Ishikawa (cell line): ENCODE results near the gene RBBP7.
A peak's percentile ranks its signal among the peaks of the same experiment; 100 is the strongest.

Experiments
- CEBPB ChIP-seq: IDR thresholded peaks from 2 replicates; pipeline ENCODE4 v1.6.1; 2012
- CREB1 ChIP-seq: IDR thresholded peaks from 2 replicates; pipeline ENCODE4 v1.6.1; 2012; ENCODE audit warnings: low read depth
- EGR1 ChIP-seq: IDR thresholded peaks from 2 replicates; pipeline ENCODE4 v1.6.1; 2012
- EP300 ChIP-seq: IDR thresholded peaks from 2 replicates; pipeline ENCODE4 v1.6.1; 2012; ENCODE audit warnings: borderline replicate concordance
- FOXM1 ChIP-seq: IDR thresholded peaks from 2 replicates; pipeline ENCODE4 v1.6.1; 2012; ENCODE audit warnings: low read depth, borderline replicate concordance
- MAX ChIP-seq: IDR thresholded peaks from 2 replicates; pipeline ENCODE4 v1.6.1; 2012
- NFIC ChIP-seq: IDR thresholded peaks from 2 replicates; pipeline ENCODE4 v1.6.1; 2012
- RAD21 ChIP-seq: IDR thresholded peaks from 2 replicates; pipeline ENCODE4 v1.6.1; 2012; ENCODE audit warnings: low read depth
- REST ChIP-seq: IDR thresholded peaks from 2 replicates; pipeline ENCODE4 v1.6.1; 2012; ENCODE audit warnings: low read depth, mild to moderate bottlenecking
- TAF1 ChIP-seq: IDR thresholded peaks from 2 replicates; pipeline ENCODE4 v1.6.1; 2012; ENCODE audit warnings: low read depth, mild to moderate bottlenecking
- TCF12 ChIP-seq: IDR thresholded peaks from 2 replicates; pipeline ENCODE4 v1.6.1; 2012; ENCODE audit warnings: low read depth
- TEAD4 ChIP-seq: IDR thresholded peaks from 2 replicates; pipeline ENCODE4 v1.6.1; 2012
- USF1 ChIP-seq: IDR thresholded peaks from 2 replicates; pipeline ENCODE4 v1.6.1; 2012
- YY1 ChIP-seq: IDR thresholded peaks from 2 replicates; pipeline ENCODE4 v1.6.1; 2012; ENCODE audit warnings: low read depth
- ZBTB7A ChIP-seq: IDR thresholded peaks from 2 replicates; pipeline ENCODE4 v1.6.1; 2012; ENCODE audit warnings: low read depth

Gene RBBP7

GRCh38 chrX:16910376-16910775 is 40.2 kb upstream of the RBBP7 start:
- TF ChIP-seq TAF1, result no peak
- no peak for TF ChIP-seq MAX
- no peak for TF ChIP-seq RAD21
- no peak for TF ChIP-seq YY1
- no peak for TF ChIP-seq ZBTB7A
- no peak for TF ChIP-seq FOXM1
- TF ChIP-seq CREB1, result no peak
- TF ChIP-seq CEBPB, result no peak
- TF ChIP-seq EP300, result no peak
- TF ChIP-seq TEAD4, result no peak
- no peak for TF ChIP-seq TCF12
- no peak for TF ChIP-seq NFIC
- no peak for TF ChIP-seq REST
- TF ChIP-seq EGR1, result no peak
- TF ChIP-seq USF1, result no peak

- TF ChIP-seq TCF12 (no peak), USF1 (no peak), EGR1 (no peak), MAX (no peak), CEBPB (no peak), FOXM1 (no peak), CREB1 (no peak), TAF1 (no peak), TEAD4 (no peak), RAD21 (no peak), YY1 (no peak), NFIC (no peak), ZBTB7A (no peak), REST (no peak), EP300 (no peak)
Measured at GRCh38 chrX:16903274-16904022, 33.3 kb upstream of the RBBP7 start.

GRCh38 chrX:16897445-16897844 is 27.3 kb upstream of the RBBP7 start:
- TF ChIP-seq RAD21 (no peak), MAX (no peak; the same call in none of the 2 replicates), TAF1 (no peak), CEBPB (no peak), YY1 (no peak), EP300 (peak; percentile 79), NFIC (peak; percentile 78), USF1 (peak; percentile 21; the same call in 1 of the 2 replicates), TCF12 (peak; percentile 90), FOXM1 (no peak)

- TF ChIP-seq CEBPB (no peak), MAX (no peak), CREB1 (no peak), ZBTB7A (no peak), TAF1 (no peak), TCF12 (no peak), TEAD4 (no peak), RAD21 (peak; percentile 53)
Measured at GRCh38 chrX:16892504-16893362, 22.6 kb upstream of the RBBP7 start.
